Stimulated activated CD4-positive, alpha-beta T cell treated with anti-CD3 and anti-CD28 coated beads, Interleukin-12 subunit alpha, Interleukin-12 subunit beta, amount 100 ng/mL, for 4 hours (primary cell): Measurements from ENCODE around the gene EBI3.
"Not testable (repeated sequence)": the region's sequence is repeated elsewhere in the genome, so short reads cannot be mapped to it uniquely, and the experiment has no call there.

Experiments
- DNase-seq: peaks from one replicate; pipeline ENCODE4 v3.0.0-alpha.2; 2020

Gene EBI3

DNA sequence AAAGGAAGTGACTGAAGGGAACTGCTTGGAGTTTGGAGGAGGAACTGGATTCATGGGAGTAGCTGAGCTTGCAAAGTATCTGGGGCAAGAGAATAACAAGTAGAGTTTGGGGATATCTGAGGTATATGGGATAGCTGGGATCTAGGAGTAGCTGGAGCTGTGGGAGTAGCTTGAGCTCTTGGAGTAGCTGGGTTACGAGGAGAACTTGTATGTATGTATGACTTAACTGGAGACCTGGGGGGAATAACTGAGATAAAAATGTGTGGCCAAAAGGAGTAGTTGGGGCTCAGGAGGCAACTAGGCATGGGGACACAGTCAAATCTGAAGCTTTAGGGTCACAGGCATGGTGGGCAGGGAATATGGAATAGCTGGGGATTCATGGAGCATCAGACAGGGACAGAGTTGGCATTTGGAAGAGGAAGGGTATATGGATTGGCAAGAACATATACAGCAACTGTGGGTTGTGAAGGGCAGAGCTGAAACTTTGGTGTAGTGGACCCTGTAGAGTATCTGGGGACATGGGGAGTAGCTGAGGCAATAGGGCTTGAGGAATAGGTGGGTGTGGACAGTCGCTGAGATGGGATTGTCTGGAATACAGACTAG is 28.3 kb upstream of the EBI3 start:
- DNase-seq: no peak

DNA sequence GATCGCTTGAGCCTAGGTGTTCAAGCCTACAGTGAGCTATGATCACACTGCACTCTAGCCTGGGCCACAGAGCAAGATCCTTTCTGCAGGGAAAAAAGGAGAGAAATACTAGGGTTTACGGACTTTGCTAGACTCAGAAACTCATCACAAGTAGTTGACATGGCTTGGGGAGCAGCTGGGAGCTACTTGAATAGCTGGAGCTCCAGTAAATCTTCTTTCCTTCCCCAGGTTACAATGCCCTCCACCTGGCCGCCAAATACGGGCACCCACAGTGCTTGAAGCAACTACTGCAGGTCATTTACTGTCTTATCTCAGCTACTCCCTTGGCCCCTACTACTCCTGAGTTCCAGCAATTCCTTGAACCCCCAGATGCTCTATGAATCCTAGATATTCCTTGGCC is 27.5 kb upstream of the EBI3 start:
- no peak for DNase-seq

DNA sequence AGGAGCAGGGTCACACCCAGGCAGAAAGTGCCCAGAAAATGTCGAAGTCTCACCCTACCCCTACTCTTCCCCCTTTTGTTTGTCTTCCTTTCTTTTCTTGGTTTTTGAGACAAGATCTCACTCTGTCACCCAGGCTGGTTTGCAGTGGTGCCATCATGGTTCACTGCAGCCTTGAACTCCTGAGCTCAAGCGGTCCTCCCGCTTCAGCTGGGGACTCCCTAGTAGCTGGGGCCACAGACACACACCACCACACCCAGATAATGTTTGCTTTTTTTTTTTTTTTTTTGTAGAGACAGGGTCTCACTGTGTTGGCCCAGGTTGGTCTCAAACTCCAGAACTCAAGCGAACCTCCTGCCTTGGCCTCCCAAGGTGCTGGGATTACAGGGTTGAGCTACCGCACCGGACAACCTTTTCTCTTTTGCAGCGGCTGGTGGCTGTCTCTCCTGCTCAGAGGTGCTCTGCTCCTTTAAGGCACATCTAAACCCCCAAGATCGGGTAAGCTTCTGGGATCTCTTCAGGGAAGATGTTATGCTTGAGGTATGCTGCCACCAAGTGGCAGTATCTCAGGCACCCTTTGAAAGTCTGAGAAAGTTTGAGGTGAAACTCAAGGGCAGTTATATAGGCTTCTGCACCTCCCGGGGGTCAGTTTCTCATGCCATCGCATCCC is 22.4 kb upstream of the EBI3 start:
- DNase-seq: no peak

DNA sequence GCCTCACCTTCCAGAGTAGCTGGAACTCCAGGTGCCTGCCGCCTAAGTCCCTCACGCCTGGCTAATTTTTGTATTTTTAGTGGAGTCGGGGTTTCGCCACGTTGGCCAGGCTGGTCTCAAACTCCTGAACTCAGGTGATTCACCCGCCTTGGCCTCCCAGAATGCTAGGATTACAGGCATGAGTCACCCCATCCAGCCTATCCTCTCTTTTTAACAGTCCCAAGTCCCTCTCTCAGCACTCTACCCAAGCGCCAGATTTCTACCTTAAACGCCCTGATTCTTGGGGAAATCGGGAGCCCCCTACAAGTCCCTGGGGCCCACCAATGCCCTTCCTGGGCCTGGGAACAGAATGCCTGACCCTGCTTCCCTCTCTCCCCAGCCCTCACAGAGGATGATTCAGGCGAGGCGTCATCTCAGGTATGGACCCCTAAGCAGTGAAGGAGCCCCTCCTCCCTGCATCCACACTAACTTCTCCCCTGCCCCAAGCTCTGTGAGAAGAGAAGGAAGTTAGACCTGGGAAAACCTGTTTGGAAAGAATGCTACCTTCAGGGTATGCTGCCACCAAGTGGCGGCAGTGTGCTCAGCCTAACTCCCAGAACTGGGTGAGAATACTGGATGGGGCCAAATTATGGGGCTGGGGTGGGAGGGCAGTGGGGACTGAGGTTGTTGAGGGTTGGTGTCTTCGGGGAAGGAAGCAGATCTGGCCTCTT is 20.8 kb upstream of the EBI3 start:
- DNase-seq: no peak

DNA sequence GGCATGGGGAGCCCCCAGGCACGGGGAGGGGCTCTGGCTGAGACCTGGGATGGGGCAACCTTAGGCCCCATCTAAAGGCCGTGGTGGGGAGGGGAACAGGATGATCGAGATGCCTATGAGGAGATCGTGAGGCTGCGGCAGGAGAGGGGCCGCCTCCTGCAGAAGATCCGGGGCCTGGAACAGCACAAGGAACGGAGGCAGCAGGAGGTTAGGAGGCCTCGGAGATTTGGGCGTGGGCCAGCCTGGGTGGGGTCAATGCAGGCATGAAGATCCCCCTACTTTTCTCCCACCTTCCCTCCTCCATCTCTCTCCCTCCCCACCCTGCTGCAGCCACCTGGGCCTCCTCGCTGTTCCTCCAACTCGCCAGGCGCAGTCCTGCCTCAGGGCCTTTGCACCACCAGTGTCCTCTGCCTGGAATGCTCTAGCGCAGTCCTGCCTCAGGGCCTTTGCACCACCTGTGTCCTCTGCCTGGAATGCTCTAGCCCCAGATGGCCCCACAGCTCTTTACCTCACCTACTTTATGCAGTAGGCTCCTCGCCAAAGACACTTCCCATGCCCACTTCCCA is 19.1 kb upstream of the EBI3 start:
- no peak for DNase-seq

DNA sequence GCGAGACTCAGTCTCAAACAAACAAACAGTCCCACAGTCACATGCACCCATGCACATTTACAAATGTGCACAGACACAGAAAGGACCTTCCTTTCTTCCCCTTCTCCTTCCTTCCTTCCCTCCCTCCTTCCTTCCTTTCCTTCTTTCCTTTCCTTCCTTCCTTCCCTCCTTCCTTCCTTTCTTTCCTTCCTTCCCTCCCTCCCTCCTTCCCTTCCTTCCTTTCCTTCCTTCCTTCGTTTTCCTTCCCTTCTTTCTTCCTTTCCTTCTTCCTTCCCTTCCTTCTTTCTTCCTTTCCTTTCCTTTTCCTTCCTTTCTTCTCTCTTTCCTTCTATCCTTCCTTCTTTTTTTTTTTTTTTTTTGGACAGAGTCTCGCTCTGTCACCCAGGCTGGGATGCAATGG is 16.2 kb upstream of the EBI3 start:
- no peak for DNase-seq

DNA sequence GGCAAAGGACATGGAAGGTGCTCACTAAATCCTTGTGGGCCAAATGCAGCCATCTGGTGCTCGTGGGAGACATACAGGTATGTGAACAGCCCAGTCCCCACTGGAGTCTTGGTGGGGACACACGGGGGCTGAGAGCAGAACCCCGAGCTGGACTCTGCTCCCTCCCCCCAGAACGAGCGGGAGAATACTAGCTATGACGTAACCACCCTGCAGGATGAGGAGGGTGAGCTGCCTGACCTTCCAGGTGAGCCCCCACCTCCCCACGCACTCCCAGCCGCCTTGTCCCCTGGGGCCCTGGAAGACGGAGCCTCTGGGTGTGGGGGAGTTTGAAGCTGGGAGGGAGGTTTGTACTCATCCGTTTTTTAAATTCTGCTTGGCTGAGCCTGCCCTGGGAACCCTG is 13.5 kb upstream of the EBI3 start:
- DNase-seq: no peak

DNA sequence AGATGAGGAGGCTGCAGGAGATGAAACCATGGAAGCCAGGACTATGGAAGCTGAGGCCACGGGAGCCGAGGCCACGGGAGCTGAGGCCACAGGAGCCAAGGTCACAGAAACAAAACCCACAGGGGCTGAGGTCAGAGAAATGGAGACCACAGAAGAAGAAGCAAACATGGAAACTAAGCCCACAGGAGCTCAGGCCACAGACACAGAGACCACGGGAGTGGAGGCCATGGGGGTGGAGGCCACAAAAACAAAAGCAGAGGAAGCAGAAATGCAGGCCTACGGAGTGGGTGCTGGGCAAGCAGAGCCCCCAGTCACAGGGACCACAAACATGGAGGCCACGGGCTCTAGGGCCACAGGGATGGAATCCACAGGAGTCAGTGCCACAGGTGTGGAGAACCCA is 12.5 kb upstream of the EBI3 start:
- DNase-seq: no peak

DNA sequence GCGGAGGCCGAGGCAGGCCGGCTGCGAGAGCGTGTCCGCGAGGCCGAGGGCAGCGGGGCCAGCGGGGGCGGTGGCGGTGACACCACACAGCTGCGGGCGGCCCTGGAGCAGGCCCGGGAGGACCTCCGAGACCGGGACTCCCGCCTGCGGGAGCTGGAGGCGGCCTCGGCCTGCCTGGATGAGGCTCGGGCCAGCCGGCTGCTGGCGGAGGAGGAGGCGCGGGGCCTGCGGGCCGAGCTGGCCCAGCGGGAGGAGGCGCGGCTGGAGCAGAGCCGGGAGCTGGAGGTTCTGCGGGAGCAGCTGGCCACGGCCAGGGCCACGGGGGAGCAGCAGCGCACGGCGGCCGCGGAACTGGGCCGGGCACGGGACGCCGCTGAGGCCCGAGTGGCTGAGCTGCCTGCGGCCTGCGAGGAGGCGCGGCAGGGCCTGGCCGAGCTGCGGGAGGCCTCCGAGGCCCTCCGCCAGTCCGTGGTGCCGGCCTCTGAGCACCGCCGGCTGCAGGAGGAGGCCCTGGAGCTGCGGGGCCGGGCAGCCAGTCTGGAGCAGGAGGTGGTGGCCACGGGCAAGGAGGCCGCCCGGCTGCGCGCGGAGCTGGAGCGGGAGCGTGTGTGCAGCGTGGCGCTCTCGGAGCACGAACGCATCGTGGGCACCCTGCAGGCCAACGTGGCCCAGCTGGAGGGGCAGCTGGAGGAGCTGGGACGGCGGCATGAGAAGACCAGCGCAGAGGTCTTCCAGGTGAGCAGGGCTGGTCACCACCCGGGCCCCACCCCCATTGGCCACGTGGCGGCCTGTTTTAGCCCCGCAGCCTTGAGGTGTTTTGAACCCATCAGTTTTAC is 11.7 kb upstream of the EBI3 start:
- no peak for DNase-seq

DNA sequence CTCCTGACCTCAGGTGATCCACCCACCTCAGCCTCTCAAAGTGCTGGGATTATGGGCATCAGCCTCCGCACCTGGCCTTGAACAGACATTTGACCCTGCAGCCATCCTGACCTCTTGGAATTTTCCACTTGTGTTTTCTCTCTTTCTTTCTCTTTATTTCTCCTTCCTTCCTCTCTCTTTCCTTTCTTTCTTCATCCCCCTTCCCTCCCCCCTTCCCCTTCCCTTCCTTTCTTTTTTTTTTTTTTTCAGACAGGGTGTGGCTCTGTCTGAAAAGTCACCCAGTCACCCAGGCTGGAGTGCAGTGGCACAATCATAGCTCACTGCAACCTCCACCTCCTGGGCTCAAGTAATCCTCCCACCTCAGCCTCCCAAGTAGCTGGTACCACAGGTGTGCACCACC is 10.8 kb upstream of the EBI3 start:
- not testable (repeated sequence) for DNase-seq

DNA sequence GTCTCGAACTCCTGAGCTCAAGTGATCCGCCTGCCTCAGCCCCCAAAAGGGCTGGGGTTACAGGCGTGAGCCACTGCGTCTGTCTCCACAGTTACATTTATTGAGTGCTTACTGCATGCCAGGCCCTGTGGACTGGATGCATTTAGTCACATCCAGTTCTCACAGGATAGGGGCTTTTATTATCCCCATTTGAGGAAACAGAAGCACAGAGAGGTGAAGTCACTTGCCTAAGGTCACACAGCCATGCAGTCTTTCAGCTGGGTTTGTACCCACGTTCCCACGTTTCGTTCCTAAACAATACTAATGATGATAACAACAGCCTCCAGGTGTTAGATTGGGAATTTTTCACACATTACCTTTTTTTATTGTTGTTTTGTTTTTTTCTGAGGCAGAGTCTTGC is 9.1 kb upstream of the EBI3 start:
- DNase-seq: no peak

DNA sequence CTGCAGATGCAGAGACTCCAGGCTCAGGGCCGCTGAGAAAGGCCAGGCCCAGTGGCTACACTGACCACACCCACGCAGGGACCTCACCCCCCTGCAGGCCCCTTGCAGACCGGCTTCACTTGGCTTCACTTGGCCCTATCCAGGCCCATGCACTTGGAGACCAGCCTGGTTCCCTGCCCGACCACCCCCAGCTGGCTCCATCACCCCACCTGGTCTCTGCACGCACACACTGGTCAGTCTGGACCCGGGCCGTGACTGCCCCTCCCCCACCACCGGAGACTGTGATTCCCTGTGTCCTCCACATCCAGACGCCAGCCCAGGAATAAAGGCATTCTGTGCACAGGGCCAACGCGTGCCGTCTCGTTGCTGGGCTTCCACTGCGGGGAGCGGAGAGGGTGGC is 4.9 kb upstream of the EBI3 start:
- no peak for DNase-seq

DNA sequence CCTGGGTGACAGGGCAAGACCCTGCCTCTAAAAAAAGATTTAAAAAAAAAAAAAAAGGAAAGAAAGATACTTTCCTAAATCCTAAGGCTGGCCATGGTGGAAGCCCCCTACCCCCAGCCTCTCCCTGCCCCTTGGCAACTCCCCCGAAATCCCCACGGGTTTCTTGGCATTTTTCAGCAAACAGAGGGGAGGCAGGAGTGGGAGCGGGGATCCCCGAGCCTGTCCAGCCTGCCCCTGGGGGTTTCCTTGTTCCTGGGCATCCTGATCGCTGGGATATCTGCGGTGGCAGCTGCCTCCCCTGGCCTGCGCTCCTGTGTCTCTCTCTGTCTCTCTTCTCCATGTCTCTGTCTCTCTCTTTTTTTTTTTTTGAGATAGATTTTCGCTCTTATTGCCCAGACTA is 3.4 kb upstream of the EBI3 start:
- DNase-seq: no peak

DNA sequence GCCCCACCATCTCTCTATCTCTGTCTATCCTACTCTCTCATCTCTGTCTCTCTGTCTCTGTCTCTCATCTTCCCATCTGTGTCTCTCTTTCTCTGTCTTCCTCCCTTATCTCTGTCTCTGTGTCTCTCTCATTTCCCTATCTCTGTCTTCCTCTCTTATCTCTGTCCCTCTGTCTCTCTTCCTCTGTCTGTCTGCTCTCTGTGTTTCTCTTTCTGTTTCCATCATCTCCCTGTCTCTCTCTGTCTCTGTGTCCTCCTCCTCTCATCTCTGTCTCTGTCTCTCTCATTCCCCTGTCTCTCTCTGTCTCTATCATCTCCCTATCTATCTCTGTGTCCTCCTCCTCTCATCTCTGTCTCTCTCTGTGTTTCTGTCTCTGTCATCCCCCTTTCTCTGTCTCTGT is 1.6 kb upstream of the EBI3 start:
- no peak for DNase-seq

DNA sequence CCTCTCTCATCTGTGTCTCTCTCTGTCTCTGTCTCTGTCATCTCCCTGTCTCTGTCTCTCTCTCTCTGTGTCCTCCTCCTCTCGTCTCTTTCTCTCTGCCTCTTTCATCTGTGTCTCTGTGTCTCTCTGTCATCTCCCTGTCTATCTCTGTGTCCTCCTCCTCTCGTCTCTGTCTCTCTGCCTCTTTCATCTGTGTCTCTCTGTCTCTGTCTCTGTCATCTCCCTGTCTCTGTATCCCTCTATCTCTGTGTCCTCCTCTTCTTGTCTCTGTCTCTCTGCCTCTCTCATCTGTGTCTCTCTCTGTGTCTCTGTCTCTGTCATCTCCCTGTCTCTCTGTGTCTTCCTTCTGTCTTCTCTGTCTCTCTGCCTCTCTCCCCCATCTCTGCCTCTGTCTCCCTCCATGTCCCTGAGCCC is 551 bp upstream of the EBI3 start:
- no peak for DNase-seq

DNA sequence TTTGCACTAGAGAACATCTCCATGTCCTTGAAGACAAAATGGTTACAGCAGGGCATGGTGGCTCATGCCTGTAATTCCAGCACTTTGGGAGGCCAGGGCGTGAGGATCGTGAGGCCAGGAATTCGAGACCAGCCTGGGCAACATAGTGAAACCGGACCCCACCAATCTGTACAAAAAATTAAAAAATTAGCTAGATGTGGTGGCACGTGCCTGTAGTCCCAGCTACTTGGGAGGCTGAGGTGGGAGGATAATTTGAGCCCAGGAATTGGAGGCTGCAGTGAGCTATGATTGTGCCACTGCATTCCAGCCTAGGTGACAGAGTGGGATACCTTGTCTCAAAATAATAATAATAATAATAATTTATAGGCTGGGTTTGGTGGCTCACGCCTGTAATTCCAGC is 914 bp downstream of the EBI3 start:
- not testable (repeated sequence) for DNase-seq

DNA sequence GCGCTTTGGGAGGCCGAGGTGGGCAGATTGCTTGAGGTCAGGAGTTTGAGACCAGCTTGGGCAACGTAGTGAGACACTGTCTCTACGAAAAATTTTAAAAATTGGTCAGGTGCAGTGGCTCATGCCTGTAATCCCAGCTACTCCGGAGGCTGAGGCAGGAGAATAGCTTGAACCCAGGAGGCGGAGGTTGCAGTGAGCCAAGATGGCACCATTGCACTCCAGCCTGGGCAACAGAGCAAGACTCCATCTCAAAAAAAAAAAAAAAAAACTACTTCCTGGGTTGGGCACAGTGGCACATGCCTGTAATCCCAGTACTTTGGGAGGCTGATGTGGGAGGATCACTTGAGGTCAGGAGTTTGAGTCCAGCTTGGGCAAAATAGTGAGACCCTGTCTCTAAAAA is 2.2 kb downstream of the EBI3 start:
- DNase-seq: not testable (repeated sequence)

DNA sequence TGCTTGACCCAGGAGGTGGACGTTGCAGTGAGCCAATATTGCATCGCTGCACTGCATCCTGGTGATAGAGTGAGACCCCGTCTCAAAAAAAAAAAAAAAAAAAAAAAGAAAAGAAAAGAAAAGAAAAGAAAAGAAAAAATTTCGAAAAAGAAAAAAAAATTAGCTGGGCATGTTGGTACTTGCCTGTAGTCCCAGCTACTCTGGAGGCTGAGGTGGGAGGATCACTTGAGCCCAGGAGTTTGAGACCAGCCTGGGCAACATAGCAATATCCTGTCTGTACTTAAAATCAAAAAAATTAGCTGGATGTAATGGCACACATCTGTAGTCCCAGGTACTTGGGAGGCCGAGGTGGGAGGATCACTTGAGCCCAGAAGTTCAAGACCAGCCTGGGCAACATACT is 2.8 kb downstream of the EBI3 start:
- DNase-seq: not testable (repeated sequence)

DNA sequence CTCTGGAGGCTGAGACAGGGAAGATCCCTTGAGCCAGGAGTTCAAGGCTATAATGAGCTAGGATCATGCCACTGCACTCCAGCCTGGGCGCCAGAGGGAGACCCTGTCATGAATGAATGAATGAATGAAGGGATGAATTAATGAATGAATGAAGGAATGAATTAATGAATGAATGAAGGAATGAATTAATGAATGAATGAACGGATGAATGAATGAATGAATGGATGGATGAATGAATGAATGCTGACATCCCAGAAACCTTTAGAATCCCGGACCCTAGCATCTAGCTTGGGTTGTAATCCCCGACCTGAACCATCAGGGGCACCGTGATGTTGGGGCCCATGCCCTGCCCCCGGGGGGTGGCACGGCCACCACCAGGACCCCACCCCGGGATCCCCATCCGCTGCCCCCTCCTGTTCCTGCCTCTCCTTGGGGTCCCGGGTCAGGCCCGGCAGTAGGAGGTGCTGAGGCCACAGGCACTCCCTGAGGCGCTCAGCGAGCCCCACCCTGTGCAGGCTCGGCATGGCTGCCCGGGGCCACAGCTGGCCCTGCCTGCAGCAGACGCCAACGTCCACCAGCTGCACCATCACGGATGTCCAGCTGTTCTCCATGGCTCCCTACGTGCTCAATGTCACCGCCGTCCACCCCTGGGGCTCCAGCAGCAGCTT is 3.4 kb downstream of the EBI3 start:
- DNase-seq: no peak

DNA sequence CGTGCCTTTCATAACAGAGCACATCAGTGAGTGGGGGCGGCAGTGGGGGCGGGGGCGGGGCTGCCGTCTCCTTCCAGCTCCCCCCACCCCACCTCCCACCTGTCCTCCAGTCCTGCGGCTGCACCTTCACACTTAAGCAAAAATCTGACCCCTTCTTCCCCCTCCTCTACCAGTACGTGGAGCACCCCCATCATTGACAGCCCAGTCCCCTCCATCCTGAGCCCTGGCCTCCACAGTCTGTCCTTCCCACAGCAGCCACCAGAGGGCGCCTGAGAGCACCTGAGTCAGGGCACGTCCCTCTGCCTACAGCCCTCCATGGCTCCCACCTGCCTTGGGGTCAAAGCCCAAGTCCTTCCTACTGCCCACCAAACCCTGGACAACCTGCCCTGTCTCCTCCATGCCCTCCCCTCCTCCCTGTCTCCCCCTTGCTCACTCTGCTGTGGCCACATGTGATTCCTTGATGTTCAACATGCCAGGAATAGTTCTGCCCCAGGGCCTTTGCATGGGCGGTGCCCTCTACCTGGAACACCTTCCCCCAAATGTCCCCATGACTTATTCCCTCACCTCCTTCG is 4.0 kb downstream of the EBI3 start:
- DNase-seq: peak; percentile 69

DNA sequence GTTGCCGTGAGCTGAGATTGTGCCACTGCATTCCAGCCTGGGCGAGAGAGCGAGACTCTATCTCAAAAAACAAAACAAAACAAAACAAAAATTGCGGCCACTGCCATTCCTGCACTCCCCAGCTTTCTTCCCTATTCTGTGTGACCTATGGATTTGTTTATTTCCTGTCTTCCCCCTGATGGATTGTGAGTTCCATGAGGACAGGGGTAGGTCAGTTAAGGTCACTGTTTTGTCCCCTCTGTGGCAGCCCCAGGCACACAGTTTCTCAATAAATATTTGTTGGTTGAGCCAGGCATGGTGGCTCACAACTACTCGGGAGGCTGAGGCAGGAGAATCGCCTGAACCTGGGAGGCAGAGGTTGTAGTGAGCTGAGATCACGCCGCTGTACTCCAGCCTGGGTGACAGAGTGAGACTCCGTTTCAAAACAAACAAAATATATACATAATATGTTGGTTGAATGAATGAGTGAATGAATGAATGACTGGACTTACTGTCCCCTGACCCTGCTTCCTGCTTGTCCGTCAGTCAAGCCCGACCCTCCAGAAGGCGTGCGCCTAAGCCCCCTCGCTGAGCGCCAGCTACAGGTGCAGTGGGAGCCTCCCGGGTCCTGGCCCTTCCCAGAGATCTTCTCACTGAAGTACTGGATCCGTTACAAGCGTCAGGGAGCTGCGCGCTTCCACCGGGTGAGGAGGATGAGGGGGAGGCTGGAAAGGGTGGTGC is 5.0 kb downstream of the EBI3 start:
- no peak for DNase-seq

DNA sequence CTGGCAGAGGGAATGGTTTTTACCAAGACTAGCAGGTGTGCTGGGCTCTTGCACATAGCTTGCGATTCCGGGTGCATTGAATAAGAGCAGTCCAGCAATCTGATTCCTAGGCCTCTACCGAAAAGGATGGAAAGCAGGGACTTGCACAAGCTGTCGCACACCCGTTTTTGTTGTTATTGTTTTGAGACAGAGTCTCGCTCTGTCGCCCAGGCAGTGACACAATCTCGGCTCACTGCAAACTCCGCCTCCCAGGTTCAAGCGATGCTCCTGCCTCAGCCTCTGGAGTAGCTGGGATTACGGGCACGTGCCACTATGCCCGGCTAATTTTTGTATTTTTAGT is 5.5 kb downstream of the EBI3 start:
- DNase-seq: no peak
